COLO829 (cell line): ENCODE data around the gene SAFB.

Experiments used
- DNase-seq: peaks from one replicate; pipeline ENCODE4 v3.0.0; 2012; ENCODE audit warnings: low spot score

Gene SAFB

GRCh38 chr19:5666921-5667610 lies 44.2 kb downstream of the SAFB start:
- no peak for DNase-seq

GRCh38 chr19:5667751-5668271 lies 44.9 kb downstream of the SAFB start:
- DNase-seq = no peak

GRCh38 chr19:5669212-5669611 lies 46.3 kb downstream of the SAFB start:
- no peak for DNase-seq

- no peak for DNase-seq
Measured at GRCh38 chr19:5671600-5671999, 48.7 kb downstream of the SAFB start.

GRCh38 chr19:5672708-5673459 lies 50.0 kb downstream of the SAFB start:
- no peak for DNase-seq

- no peak for DNase-seq
Measured at GRCh38 chr19:5673752-5674151, 50.9 kb downstream of the SAFB start.

- no peak for DNase-seq
Measured at GRCh38 chr19:5674714-5675113, 51.8 kb downstream of the SAFB start.

- DNase-seq = no peak
Measured at GRCh38 chr19:5676105-5676771, 53.4 kb downstream of the SAFB start.

GRCh38 chr19:5676772-5677105 lies 53.9 kb downstream of the SAFB start:
- DNase-seq = no peak

GRCh38 chr19:5677136-5677535 lies 54.3 kb downstream of the SAFB start:
- DNase-seq = no peak

GRCh38 chr19:5677580-5677979 lies 54.7 kb downstream of the SAFB start:
- no peak for DNase-seq

- DNase-seq = no peak
Measured at GRCh38 chr19:5678071-5678718, 55.3 kb downstream of the SAFB start.

GRCh38 chr19:5679289-5680083 lies 56.6 kb downstream of the SAFB start:
- no peak for DNase-seq

- DNase-seq = no peak
Measured at GRCh38 chr19:5680084-5680436, 57.2 kb downstream of the SAFB start.

- DNase-seq = peak; percentile 97
Measured at GRCh38 chr19:5680437-5681368, 57.8 kb downstream of the SAFB start, which contains the start of the genes HSD11B1L and MICOS13. HSD11B1L (plus strand) TSS chr19:5681027; CDS start chr19:5684833, 3,806 bp downstream. MICOS13 (minus strand) TSS chr19:5680516; CDS start chr19:5680486, 30 bp downstream.

GRCh38 chr19:5681391-5682106 lies 58.7 kb downstream of the SAFB start:
- no peak for DNase-seq

GRCh38 chr19:5682107-5682482 lies 59.2 kb downstream of the SAFB start:
- DNase-seq = no peak

- DNase-seq = no peak
Measured at GRCh38 chr19:5683177-5683886, 60.4 kb downstream of the SAFB start.
